ENCODE data around the gene CACNA2D3. TPM values are rescaled to one million over a fixed set of nuclear protein-coding genes. Genes with fewer than 3 reads are reported as not detected.

CACNA2D3 gene
- total RNA-seq, 2 donors from 2014 or later, result 1.1 to 5.9 TPM

GRCh38 chr3:54573858-54574257, 451.5 kb downstream of the CACNA2D3 start:
- TF ChIP-seq CTCF (IDR thresholded peaks at IDR 0.05), result no peak
- TF ChIP-seq POLR2AphosphoS5 (IDR thresholded peaks at IDR 0.05), result no peak
- no peak for TF ChIP-seq POLR2A (IDR thresholded peaks at IDR 0.05)
- no peaks in the 10 kb centered on the region for H3K36me3 ChIP-seq
- DNase-seq (ENCODE audit: low spot score), result no peak
- H3K9me3 ChIP-seq, result no peaks in the 10 kb centered on the region
- WGBS, result 48% methylated on average over 8 of the region's 8 CpGs
- no peak overlapping the region for H3K27ac ChIP-seq
- H3K4me3 ChIP-seq, result no peak overlapping the region
- intact Hi-C loops (cut with DNase I), result no loop called here
- no peaks in the 10 kb centered on the region for H3K27me3 ChIP-seq (replicated peaks; ENCODE audit: insufficient read depth)
- H3K4me1 ChIP-seq (replicated peaks), result no peaks in the 10 kb centered on the region

- Histone ChIP-seq H3K4me1 (replicated peaks) (no peaks in the 10 kb centered on the region), H3K9me3 (no peaks in the 10 kb centered on the region), H3K4me3 (no peak overlapping the region), H3K27me3 (replicated peaks; ENCODE audit: insufficient read depth) (no peaks in the 10 kb centered on the region), H3K27ac (no peak overlapping the region), H3K36me3 (no peaks in the 10 kb centered on the region)
- TF ChIP-seq CTCF (IDR thresholded peaks at IDR 0.05) (no peak), POLR2AphosphoS5 (IDR thresholded peaks at IDR 0.05) (no peak), POLR2A (IDR thresholded peaks at IDR 0.05) (no peak)
- WGBS, result 77% methylated on average over 6 of the region's 6 CpGs
- no peak for DNase-seq (ENCODE audit: low spot score)
- intact Hi-C loops (cut with DNase I), result no loop called here
Observed at GRCh38 chr3:54574906-54575617, 452.7 kb downstream of the CACNA2D3 start.

GRCh38 chr3:54575618-54575960, 453.2 kb downstream of the CACNA2D3 start:
- no peak overlapping the region for H3K4me3 ChIP-seq
- H3K27ac ChIP-seq, result no peak overlapping the region
- no peaks in the 10 kb centered on the region for H3K36me3 ChIP-seq
- no peak for DNase-seq (ENCODE audit: low spot score)
- intact Hi-C loops (cut with DNase I), result no loop called here
- no peaks in the 10 kb centered on the region for H3K9me3 ChIP-seq
- no peaks in the 10 kb centered on the region for H3K27me3 ChIP-seq (replicated peaks; ENCODE audit: insufficient read depth)
- H3K4me1 ChIP-seq (replicated peaks), result no peaks in the 10 kb centered on the region
- 82% methylated on average over 3 of the region's 3 CpGs for WGBS
- TF ChIP-seq POLR2A (IDR thresholded peaks at IDR 0.05), result no peak
- no peak for TF ChIP-seq CTCF (IDR thresholded peaks at IDR 0.05)
- TF ChIP-seq POLR2AphosphoS5 (IDR thresholded peaks at IDR 0.05), result no peak

GRCh38 chr3:54577313-54577712, 455.0 kb downstream of the CACNA2D3 start:
- H3K36me3 ChIP-seq, result no peaks in the 10 kb centered on the region
- H3K4me1 ChIP-seq (replicated peaks), result no peaks in the 10 kb centered on the region
- TF ChIP-seq CTCF (IDR thresholded peaks at IDR 0.05), result no peak
- TF ChIP-seq POLR2A (IDR thresholded peaks at IDR 0.05), result no peak
- TF ChIP-seq POLR2AphosphoS5 (IDR thresholded peaks at IDR 0.05), result no peak
- H3K27me3 ChIP-seq (replicated peaks; ENCODE audit: insufficient read depth), result no peaks in the 10 kb centered on the region
- no peak overlapping the region for H3K27ac ChIP-seq
- WGBS, result 98% methylated on average over 3 of the region's 3 CpGs
- DNase-seq (ENCODE audit: low spot score), result no peak
- intact Hi-C loops (cut with DNase I), result no loop called here
- no peak overlapping the region for H3K4me3 ChIP-seq
- no peaks in the 10 kb centered on the region for H3K9me3 ChIP-seq

- 90% methylated on average over 7 of the region's 7 CpGs for WGBS
- intact Hi-C loops (cut with DNase I), result no loop called here
- H3K9me3 ChIP-seq, result no peaks in the 10 kb centered on the region
- TF ChIP-seq POLR2A (IDR thresholded peaks at IDR 0.05), result no peak
- TF ChIP-seq CTCF (IDR thresholded peaks at IDR 0.05), result no peak
- no peak for TF ChIP-seq POLR2AphosphoS5 (IDR thresholded peaks at IDR 0.05)
- no peak overlapping the region for H3K27ac ChIP-seq
- H3K4me1 ChIP-seq (replicated peaks), result no peaks in the 10 kb centered on the region
- no peak for DNase-seq (ENCODE audit: low spot score)
- no peak overlapping the region for H3K4me3 ChIP-seq
- no peaks in the 10 kb centered on the region for H3K36me3 ChIP-seq
- no peaks in the 10 kb centered on the region for H3K27me3 ChIP-seq (replicated peaks; ENCODE audit: insufficient read depth)
Observed at GRCh38 chr3:54578417-54578816, 456.1 kb downstream of the CACNA2D3 start.
